SK-N-SH treated with all-trans-retinoic acid at 6 μM for 48 hours (cell line): ENCODE measurements around the gene MPP2.

Experiments
- BACH2 ChIP-seq: fragments of 250-450 bp; sonication (Bioruptor Pico); IDR thresholded peaks from 2 replicates; pipeline ENCODE4 v1.9.0; 2021; ENCODE audit warnings: mild to moderate bottlenecking, borderline replicate concordance
- OSR1 ChIP-seq: fragments of 250-450 bp; sonication (Bioruptor Pico); IDR thresholded peaks from 2 replicates; pipeline ENCODE4 v1.8.0; 2022; ENCODE audit warnings: moderate library complexity, mild to moderate bottlenecking, inconsistent platforms

DNA sequence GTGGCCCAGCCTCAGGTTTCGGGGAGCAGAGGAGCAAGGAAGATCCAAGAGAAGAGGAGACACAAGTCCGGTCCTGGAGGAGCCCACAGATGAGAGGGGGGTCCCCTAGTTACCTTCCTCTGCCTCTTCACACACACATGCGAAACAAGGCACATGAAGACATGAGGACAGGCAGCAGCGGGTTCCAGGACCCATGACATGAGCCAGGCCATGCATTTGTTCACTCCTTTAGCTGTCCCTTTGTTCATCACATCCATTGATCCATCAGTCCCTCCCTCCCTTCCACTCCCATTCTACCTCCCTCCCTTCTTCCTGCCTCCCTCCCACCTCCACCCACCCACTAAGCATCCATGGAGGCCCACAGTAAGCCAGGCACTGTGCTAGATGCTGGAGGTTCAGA lies 25.6 kb upstream of the MPP2 start:
- TF ChIP-seq BACH2 (no peak), OSR1 (CRISPR knock-in tag) (no peak)
